GM12801 (cell line): ENCODE data around the gene SH3RF3.

Experiments
- CTCF ChIP-seq: IDR thresholded peaks from one replicate; pipeline ENCODE4 v1.5.1; 2011; ENCODE audit warnings: control low read depth; ENCODE audit not compliant: insufficient read length; ENCODE audit errors: extremely low read depth

SH3RF3 gene

DNA sequence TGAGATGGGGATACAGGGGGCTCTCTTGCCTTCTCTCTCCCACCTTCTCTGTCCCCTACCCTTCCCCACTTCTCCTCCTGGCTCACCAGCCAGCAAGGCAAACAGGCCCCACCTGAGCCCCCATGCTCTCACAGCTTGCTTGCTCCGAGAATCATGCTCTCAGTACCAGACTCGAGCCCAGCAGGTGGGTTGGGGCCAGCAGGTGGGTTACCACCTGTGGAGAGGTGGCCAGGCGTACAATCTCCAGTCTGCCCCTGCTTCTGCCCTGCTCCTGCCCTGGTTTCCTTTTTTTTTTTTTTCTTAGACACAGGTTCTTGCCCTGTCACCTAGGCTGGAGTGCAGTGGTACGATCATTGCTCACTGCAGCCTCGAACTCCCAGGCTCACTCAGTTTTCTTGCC, 214.5 kb downstream of the SH3RF3 start:
- no peak for TF ChIP-seq CTCF

- TF ChIP-seq CTCF = no peak
Observed at GRCh38 chr2:109344270-109344805, 215.3 kb downstream of the SH3RF3 start.

DNA sequence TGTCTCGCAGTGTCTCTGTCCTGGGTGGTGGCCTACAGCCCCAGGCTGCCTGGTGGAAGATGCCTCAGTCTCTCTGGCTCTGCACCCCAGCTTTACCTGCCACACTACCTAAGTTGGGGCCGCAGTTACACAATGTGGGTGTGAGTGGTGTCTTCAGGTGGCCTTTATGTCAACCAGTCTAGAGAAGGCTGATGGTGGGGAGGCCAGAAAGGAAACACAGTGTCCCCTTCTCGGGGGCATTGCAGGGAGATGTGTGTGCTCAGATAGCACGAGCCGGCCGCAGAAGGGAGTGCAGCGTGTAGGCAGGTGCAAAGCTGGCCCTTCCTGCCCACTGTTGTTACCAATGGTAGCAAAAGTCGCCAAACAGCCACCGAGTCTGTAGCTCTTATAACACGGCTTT, 216.1 kb downstream of the SH3RF3 start:
- TF ChIP-seq CTCF = no peak

DNA sequence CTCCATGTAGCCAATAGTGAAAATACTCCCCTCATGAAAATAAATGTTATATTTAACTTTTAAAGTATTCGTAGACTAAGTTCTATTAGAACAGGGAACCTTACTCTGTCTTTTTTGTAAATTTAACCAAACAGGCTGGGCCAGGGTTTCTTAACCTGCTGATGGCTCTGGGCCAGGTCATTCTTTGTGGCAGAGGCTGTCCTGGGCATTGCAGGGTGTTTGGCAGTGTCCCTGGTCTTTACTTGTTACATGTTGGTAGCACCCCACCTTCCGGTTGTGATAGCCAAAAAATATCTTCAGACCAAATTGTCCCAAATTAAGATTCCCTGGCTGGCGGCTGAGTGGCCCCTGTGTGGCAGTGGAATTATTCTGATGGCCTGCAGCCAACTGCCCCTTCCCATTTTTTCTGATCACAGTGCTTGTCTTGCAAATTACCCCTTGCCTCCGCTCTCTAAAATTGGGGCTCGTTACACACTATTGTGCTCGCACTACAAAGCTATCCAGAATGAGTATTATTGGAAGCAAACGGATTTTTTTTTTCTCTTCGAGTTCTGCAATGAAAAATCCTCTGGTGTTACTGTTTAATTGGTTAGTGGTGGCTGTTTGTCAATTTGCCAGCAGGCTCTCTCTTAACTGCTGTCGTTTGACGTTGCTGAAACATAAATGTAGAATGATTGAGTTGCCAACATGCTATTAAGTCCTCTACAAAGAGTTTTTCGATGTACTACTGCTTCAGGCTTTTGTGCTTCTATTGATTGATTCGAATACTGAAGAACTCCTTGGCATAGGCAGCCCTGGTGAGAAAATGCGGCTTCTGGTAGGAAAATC, 216.9 kb downstream of the SH3RF3 start:
- no peak for TF ChIP-seq CTCF

DNA sequence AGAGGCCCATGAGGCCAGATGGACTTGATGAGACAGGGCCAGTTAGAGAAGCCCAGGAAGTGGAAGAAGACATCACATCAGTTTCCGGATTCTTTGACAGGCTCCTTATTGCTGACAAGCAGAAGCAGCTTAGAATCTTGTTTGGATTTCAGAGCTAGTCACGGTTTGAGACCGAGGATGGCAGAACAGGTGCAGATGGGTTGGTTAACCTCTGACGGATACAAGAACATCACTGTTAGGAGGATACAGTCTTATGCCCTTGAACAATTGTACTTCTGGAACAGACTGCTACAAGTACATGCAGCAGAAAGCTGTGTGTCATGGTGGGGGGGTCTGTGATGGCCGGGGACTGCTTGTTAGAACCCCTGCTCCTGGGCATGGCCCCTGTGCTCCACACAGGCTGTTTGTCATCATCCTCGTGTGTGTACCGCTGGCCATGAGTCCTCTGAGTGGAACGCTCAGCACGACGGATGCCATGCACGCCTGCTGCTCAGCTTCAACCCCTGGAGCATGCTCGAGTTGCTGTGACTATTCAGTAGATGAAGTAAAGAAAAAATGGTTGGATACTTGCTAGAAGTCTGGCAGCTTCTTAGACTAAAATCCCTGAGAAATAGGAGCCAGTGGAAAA, 217.7 kb downstream of the SH3RF3 start:
- TF ChIP-seq CTCF = no peak

DNA sequence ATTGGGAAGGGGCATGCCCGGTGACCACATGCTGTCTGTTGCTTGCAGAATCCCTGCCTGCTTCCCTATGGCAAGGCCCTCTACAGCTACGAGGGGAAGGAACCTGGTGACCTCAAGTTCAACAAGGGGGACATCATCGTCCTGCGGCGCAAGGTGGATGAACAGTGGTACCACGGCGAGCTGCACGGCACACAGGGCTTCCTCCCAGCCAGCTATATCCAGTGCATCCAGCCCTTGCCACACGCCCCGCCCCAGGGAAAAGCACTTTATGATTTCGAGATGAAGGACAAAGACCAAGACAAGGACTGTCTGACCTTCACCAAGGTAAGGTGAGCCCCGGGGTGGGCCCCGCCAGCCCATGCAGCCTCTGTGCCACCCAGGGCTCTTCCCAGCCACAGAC, 218.6 kb downstream of the SH3RF3 start:
- no peak for TF ChIP-seq CTCF

DNA sequence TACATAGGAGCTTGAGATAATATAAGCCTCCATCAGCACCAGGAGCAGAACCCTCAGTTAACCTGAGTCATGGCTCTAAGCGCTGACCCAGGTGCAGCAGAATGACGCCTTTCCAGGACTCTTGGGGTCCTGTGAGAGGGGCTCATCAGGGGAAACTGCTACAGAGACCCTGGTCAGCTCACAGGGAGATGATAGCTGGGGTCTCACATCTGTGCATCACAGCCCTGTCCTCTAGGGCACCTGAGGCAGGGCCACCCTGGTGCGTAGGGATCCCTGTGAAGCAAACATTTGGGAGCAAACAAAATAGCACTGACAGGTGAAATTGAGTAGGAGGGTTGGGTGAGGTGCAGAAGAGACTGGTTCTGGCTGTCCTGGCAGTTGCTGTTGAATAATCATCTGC, 219.2 kb downstream of the SH3RF3 start:
- TF ChIP-seq CTCF = no peak
